Prostate gland (tissue), 2 donors: ENCODE data around the gene ENTPD7. TPM values are rescaled to one million over a fixed set of nuclear protein-coding genes. Genes with fewer than 3 reads are reported as not detected.

Experiments
- DNase-seq: peaks from one replicate; pipeline ENCODE4 v3.0.0-alpha.2; 2019; ENCODE audit warnings: low spot score
- H3K27ac ChIP-seq, 2 donors: fragments of 200-600 bp; sonication (generic); 2 replicates each; pipeline ENCODE4 v1.5.1; 2017 to 2019
- H3K27me3 ChIP-seq: fragments of 200-600 bp; sonication (generic); replicated peaks from 2 replicates; pipeline ENCODE4 v1.5.1; 2019; ENCODE audit not compliant: insufficient read depth
- H3K36me3 ChIP-seq, 2 donors: fragments of 200-600 bp; sonication (generic); 1 replicate in 1 of 2; 2 replicates in 1 of 2; pipeline versions ENCODE4 v1.5.1 to v1.8.1; 2017 to 2019
- H3K4me1 ChIP-seq: fragments of 200-600 bp; sonication (generic); replicated peaks from 2 replicates; pipeline ENCODE4 v1.5.1; 2019
- H3K4me3 ChIP-seq, 2 donors: fragments of 200-600 bp; sonication (generic); 2 replicates each; pipeline ENCODE4 v1.5.1; 2017 to 2019
- H3K9me3 ChIP-seq: fragments of 200-600 bp; sonication (generic); 2 replicates; pipeline ENCODE4 v1.5.1; 2017
- CTCF ChIP-seq, 4 experiments: fragments of 200-600 bp in 2 of 4; fragments of 450-650 bp in 2 of 4; sonication (generic) in 2 of 4; IDR thresholded peaks; 1 replicate in 3 of 4; 2 replicates in 1 of 4; pipeline ENCODE4 v1.5.1; 2016 to 2019; ENCODE audit warnings: antibody characterized with exemption in 4 of 4, mild to moderate bottlenecking in 2 of 4, moderate library complexity in 2 of 4
- POLR2A ChIP-seq: fragments of 450-650 bp; IDR thresholded peaks from one replicate; pipeline ENCODE4 v1.6.1; 2016; ENCODE audit warnings: antibody characterized with exemption, mild to moderate bottlenecking
- POLR2AphosphoS5 ChIP-seq: sonication (generic); formaldehyde crosslinking; IDR thresholded peaks from one replicate; pipeline ENCODE4 v1.6.1; 2017; ENCODE audit warnings: antibody characterized with exemption
- WGBS: methylation state at CpG from one replicate; pipeline ENCODE4 v1.1.5; 2018; 5-methylcytosine and 5-hydroxymethylcytosine counted together
- intact Hi-C: fragments of 100-400 bp; cut with DNase I; formaldehyde crosslinking; loops from one replicate; pipeline ENCODE4 v1.14.2; 2022
- total RNA-seq, 2 donors: library from RNA; depleted of rRNA; stranded (reverse); fragments of >200 nt; gene quantifications; one replicate each; pipeline ENCODE4 v1.1.0, GENCODE V29; 2016

The ENTPD7 gene
- total RNA-seq, 2 donors from 2014 or later: 8.1 to 17.4 TPM

- H3K4me1 ChIP-seq: no peaks in the 10 kb centered on the region
- no peaks in the 10 kb centered on the region for H3K36me3 ChIP-seq
- H3K4me3 ChIP-seq: no peak overlapping the region
- TF ChIP-seq POLR2AphosphoS5 (no peak), CTCF (IDR thresholded peaks at IDR 0.05) (no peak), POLR2A (no peak)
- no peaks in the 10 kb centered on the region for H3K27me3 ChIP-seq
- no peak for DNase-seq
- no peak overlapping the region for H3K27ac ChIP-seq
- WGBS: 89% methylated on average over 8 of the region's 8 CpGs
- no peaks in the 10 kb centered on the region for H3K9me3 ChIP-seq
- intact Hi-C loops: no loop called here
Observed at GRCh38 chr10:99698504-99699080, 39.3 kb downstream of the ENTPD7 start.

GRCh38 chr10:99700649-99701048 is 41.3 kb downstream of the ENTPD7 start:
- Histone ChIP-seq H3K27me3 (no peaks in the 10 kb centered on the region), H3K4me1 (no peaks in the 10 kb centered on the region), H3K36me3 (no peaks in the 10 kb centered on the region), H3K4me3 (no peak overlapping the region), H3K9me3 (no peaks in the 10 kb centered on the region), H3K27ac (no peak overlapping the region)
- no peak for TF ChIP-seq CTCF (IDR thresholded peaks at IDR 0.05)
- TF ChIP-seq POLR2A: no peak
- TF ChIP-seq POLR2AphosphoS5: no peak
- DNase-seq: no peak
- 92% methylated on average over 4 of the region's 4 CpGs for whole genome bisulfite sequencing
- intact Hi-C loops: no loop called here

- intact Hi-C loops: loop anchor here (2.0 kb wide), 1 partner anchor 88 kb away; the partner anchor contains the start of gene SLC25A28
- no peaks in the 10 kb centered on the region for H3K27me3 ChIP-seq
- 72% methylated on average over 1 of the region's 1 CpG for WGBS
- TF ChIP-seq POLR2A (no peak), CTCF (IDR thresholded peaks at IDR 0.05) (no peak), POLR2AphosphoS5 (peak; percentile 4)
- H3K36me3 ChIP-seq: no peaks in the 10 kb centered on the region
- H3K4me3 ChIP-seq: no peak overlapping the region
- H3K27ac ChIP-seq: peak overlapping the region in 1 of 2 donors; percentile 40
- H3K9me3 ChIP-seq: no peaks in the 10 kb centered on the region
- H3K4me1 ChIP-seq: no peaks in the 10 kb centered on the region
- no peak for DNase-seq
Observed at GRCh38 chr10:99708428-99709012, 49.2 kb downstream of the ENTPD7 start.

GRCh38 chr10:99709480-99710229 is 50.3 kb downstream of the ENTPD7 start:
- 41% methylated on average over 4 of the region's 4 CpGs for WGBS
- no peaks in the 10 kb centered on the region for H3K27me3 ChIP-seq
- H3K4me3 ChIP-seq: no peak overlapping the region
- TF ChIP-seq POLR2AphosphoS5: no peak
- no peak for TF ChIP-seq POLR2A
- TF ChIP-seq CTCF (IDR thresholded peaks at IDR 0.05): no peak
- H3K9me3 ChIP-seq: no peaks in the 10 kb centered on the region
- no peaks in the 10 kb centered on the region for H3K4me1 ChIP-seq
- H3K27ac ChIP-seq: no peak overlapping the region
- intact Hi-C loops: loop anchor here (2.0 to 5.0 kb wide), 2 partner anchors 89 to 272 kb away; partner anchors contain the start of gene SLC25A28
- H3K36me3 ChIP-seq: no peaks in the 10 kb centered on the region
- DNase-seq: no peak
